Measurements from ENCODE around the gene GPX4. TPM values are rescaled to one million over a fixed set of nuclear protein-coding genes. Genes with fewer than 3 reads are reported as not detected.
A peak's percentile ranks its signal among the peaks of the same experiment; 100 is the strongest.
"Not testable (repeated sequence)": the region's sequence is repeated elsewhere in the genome, so short reads cannot be mapped to it uniquely, and the experiment has no call there.

GPX4 gene
- total RNA-seq, 1 donor from 2014 or later = 204 TPM

DNA sequence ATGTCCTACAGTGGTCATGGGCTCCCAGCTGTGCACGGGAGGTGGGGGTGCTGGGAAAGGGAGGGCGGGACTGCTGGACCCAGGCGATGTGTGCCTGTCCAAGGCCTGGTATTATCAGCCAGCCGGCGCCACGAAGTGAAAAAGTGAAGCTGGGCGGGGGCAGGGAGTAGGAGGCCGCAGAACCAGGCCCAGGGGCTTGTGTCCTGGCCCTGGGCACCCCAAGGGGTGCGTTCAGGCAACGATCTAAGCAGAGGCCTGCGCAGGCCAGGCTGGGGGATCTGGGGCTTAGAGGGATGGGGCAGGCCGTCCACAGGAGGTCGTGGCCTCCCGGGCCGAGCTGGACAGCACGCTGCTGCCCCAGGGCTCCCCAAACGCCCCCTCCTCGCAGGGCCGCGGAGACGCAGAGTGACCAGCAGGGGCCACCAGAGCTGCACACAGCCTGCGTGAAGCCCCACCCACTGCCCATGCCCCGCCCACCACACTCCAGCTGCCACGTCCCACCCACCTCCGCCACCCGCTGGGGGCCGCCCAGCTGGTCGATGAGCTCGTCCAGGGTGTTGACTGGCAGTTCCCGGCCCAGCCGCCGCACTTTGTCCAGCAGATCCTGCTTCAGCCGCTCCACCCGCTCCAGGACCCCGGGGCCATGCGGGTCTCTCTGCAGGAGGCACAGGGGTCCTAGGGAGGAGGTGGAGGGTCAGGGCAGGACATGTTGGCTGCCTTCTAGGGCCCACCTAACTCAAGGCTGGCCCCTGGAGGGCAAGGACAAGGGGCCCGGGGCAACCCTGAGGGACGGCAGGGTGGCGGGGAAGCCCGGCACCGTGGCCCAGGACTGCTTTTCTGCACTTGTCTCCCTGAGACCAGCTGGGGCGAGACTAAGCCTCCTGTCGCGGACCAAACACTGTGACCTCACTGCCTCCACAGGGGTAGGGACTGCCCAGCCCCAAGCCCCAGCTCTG is 9.5 kb downstream of the GPX4 start:
- no peak overlapping the region for H3K4me3 Mint-ChIP-seq
- H3K36me3 Mint-ChIP-seq = no peaks in the 10 kb centered on the region
- H3K9me3 Mint-ChIP-seq = no peaks in the 10 kb centered on the region
- peak; percentile 90 for TF ChIP-seq CTCF (conservative IDR thresholded peaks at IDR 0.05)
- H3K4me1 Mint-ChIP-seq (ENCODE audit: unreplicated experiment) = no peaks in the 10 kb centered on the region
- no peak overlapping the region for H3K27ac Mint-ChIP-seq
- peak; percentile 90 for DNase-seq (ENCODE audit: extremely low spot score, unreplicated experiment)
- H3K27me3 Mint-ChIP-seq = no peaks in the 10 kb centered on the region

- Mint-ChIP-seq H3K4me3 (no peak overlapping the region), H3K27me3 (no peaks in the 10 kb centered on the region), H3K9me3 (no peaks in the 10 kb centered on the region), H3K36me3 (no peaks in the 10 kb centered on the region), H3K27ac (no peak overlapping the region), H3K4me1 (ENCODE audit: unreplicated experiment) (no peaks in the 10 kb centered on the region)
- no peak for TF ChIP-seq CTCF (conservative IDR thresholded peaks at IDR 0.05)
- DNase-seq (ENCODE audit: extremely low spot score, unreplicated experiment) = no peak
These were observed 10.2 kb downstream of the GPX4 start for GRCh38 chr19:1113986-1114483.

DNA sequence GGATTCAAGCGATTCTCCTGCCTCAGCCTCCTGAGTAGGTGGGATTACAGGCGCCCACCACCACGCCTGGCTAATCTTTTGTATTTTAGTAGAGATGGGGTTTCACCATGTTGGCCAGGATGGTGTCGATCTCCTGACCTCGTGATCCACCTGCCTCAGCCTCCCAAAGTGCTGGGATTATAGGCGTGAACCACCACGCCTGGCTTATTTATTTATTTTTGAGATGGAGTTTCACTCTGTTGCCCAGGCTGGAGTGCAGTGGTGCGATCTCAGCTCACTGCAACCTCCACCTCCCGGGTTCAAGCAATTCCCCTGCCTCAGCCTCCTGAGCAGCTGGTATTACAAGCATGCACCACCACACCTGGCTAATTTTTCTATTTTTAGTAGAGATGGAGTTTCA is 10.9 kb downstream of the GPX4 start:
- DNase-seq (ENCODE audit: extremely low spot score, unreplicated experiment); H3K27me3 Mint-ChIP-seq; H3K27ac Mint-ChIP-seq; H3K4me1 Mint-ChIP-seq (ENCODE audit: unreplicated experiment); H3K36me3 Mint-ChIP-seq; H3K4me3 Mint-ChIP-seq; H3K9me3 Mint-ChIP-seq: not testable (repeated sequence)

DNA sequence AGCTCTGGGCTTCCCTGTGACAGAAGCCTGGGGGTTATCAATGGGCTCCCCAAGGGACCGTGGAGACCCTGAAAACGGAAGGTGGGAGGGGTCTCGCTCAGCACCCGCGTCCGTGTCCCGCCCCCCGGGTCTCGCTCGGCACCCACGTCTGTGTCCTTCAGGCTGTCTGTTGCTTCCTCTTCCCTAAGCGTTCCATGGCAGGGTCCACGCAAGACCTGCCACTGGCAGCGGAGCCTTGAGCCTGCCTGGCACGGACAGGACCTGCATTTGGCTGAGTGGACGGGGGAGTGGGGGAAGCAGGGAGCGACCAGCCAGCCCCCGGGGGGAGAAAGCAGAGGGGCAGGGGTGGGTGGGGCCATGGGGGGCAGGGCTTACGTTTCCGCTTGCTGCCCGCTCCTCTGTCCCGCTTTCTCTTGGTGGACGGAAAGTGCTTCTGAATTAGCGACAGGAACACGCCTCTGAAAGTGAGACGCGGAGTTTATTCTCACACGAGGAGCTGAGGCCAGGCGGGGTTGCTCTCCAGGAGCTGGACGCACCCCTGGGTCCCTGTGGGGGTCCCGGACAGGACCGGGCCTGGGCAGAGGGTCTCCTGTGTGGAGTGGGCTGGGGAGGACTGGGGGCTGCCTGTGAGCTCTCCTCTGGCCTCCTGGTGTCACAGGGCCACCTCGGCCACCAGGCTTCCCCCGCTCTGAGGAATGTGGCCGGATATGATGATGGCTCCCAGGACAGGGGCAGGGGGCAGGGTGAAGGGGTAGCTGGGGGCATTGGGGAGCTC is 12.0 kb downstream of the GPX4 start:
- Mint-ChIP-seq H3K9me3 (no peaks in the 10 kb centered on the region), H3K27ac (no peak overlapping the region), H3K4me1 (ENCODE audit: unreplicated experiment) (no peaks in the 10 kb centered on the region), H3K27me3 (no peaks in the 10 kb centered on the region), H3K36me3 (no peaks in the 10 kb centered on the region), H3K4me3 (no peak overlapping the region)
- DNase-seq (ENCODE audit: extremely low spot score, unreplicated experiment) = no peak
- TF ChIP-seq CTCF (conservative IDR thresholded peaks at IDR 0.05) = no peak

- H3K4me3 Mint-ChIP-seq = no peak overlapping the region
- H3K9me3 Mint-ChIP-seq = no peaks in the 10 kb centered on the region
- no peak overlapping the region for H3K27ac Mint-ChIP-seq
- H3K4me1 Mint-ChIP-seq (ENCODE audit: unreplicated experiment) = no peaks in the 10 kb centered on the region
- peaks cover 4% of the 10 kb centered on the region for H3K36me3 Mint-ChIP-seq
- no peak for DNase-seq (ENCODE audit: extremely low spot score, unreplicated experiment)
- H3K27me3 Mint-ChIP-seq = no peaks in the 10 kb centered on the region
- TF ChIP-seq CTCF (conservative IDR thresholded peaks at IDR 0.05) = no peak
These were observed 13.2 kb downstream of the GPX4 start for GRCh38 chr19:1116726-1117581.

All from type B pancreatic cell (in vitro differentiated cells).